Measurements from ENCODE around the gene DMXL1.

DMXL1 gene

GRCh38 chr5:119268387-119269060 is 197.6 kb downstream of the DMXL1 start:
- peak; percentile 18 to 96 (median 86) for DNase-seq

DNA sequence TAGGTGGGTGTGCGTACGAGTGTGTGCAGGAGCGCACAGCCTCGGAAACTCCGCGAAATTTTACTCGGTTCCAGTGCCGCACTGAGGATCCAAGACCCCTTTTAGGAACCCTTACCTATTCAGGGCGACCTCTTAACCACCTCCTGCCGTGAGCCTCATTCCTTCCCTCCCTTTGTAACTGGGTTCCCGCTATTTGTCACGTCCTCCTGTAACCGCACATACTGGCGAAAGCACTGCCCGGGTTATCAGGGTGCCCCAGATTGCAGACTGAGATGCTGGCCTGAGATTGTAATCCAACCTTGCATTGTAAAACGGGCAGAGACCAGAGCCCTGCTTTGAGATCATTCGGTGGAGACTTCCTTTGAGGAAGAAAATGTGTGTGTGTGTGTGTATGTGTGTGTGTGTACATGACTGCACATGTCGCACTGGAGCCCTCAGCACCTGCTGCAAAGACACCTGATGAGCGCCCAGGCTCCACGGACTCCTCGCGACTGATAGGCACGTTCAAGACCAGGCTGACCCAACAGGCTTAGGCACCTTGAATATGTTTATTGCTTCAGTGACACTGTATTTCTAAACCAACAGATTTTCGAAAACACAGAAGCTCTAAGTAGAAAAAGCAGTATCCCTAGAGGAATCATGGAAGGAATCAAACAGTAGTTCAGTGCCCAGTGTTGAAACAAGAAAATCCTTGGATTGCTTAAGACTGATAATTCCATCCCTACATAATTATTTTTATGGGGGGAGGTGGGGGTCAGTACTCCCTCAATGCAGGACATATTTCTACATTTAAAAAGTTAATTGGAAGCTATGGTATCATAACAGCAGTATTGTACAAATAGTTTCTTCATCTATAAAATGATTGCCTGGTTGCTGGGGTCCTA is 198.4 kb downstream of the DMXL1 start:
- DNase-seq = peak in 4 of 56 donors; percentile 3 to 19 (median 11)

GRCh38 chr5:119270121-119270565 is 199.3 kb downstream of the DMXL1 start:
- DNase-seq = no peak

DNA sequence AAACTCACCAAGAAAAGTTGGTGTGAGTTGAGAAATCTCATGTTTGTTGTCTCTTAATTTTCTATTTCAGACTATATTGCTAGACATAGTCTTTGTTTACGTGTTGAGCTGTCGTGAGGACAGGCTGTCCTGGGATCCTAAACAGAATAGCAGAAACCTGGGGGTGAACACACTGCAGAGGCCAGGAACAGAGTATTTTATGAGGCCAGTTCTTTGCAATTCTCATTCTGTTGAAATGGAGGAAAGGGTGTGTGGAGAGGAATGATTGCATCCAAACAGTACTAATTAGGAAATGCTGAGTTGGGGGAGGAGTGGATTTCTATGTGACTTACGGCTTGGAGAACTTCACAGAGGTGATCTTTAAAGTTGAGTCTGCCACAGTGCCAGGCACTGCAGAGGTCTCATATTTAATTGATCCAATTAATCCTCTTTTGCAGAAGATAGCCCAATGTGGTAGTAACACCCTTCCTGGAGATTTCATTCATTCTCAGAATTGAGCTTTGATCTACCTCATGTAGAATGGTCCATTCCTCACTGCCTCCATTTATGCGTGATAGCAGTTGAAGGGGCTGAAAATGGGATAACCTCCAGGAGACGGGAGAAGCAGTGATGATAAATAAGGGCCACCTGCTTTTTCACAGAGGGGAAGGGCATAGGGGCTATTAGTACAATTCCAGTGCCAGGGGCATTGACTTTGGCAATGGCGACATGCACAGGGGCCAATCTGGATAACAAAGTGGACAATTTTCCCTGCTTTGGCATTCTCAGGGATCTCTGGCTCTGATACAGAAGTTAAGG is 200.3 kb downstream of the DMXL1 start:
- DNase-seq = no peak

- no peak for DNase-seq
These were observed 201.2 kb downstream of the DMXL1 start for GRCh38 chr5:119271758-119272730.

DNA sequence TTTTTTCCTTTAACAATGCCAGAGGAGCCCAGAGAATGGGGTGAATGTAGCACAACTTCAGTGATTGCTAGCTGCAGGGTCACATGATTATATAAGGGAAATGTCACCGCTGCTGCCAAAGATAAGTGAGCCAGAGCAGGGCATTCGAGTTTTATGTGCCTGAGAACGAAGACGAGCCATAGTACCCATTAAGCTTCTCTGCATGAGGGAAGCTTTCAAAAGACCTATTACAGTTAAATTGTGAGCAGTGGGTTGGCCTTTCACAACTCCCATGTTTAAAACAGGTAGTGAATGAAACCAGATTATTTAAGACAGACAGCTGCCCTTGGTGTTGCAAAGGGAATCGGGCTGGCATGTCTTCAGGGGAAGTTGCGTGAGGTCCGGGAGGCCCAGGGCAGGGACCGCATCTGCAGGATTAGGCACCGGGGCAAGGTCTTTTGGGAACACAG is 202.5 kb downstream of the DMXL1 start:
- peak in 2 of 56 donors; percentile 0 to 1 for DNase-seq

DNA sequence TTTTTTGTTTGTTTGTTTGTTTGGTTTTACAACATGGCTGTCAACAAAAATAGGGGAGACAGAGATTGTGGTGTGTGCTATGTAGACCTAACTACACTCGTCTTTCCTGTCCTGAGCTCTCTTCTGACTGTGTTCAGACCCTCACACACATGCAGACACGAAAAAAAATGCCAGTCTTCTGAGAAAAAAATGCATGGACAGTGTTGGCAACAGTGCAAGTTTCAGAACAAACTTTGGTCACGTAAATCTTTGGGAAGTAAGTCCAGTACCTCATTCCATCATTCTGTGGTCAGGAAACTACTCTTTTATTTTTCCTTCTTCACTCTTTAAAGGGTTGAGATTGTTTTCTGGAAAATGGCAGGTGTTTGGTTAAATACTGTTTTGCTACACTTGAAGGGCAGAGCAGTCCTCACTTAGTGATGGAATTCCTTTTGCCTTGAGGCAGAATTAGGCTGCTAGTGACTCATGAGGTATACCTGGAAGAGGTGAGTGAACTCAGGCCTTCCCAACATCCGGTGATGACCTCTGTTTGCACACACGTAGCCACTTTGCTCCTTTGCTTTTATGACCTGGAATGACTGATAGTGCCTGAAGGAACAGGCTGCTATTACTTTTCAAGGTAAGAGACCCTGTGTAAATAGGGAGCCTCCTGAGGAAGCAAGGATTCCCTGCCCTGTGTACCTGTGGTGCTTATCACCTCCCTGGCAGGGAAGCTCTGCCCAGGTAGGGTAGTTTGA is 203.3 kb downstream of the DMXL1 start:
- no peak for DNase-seq

DNA sequence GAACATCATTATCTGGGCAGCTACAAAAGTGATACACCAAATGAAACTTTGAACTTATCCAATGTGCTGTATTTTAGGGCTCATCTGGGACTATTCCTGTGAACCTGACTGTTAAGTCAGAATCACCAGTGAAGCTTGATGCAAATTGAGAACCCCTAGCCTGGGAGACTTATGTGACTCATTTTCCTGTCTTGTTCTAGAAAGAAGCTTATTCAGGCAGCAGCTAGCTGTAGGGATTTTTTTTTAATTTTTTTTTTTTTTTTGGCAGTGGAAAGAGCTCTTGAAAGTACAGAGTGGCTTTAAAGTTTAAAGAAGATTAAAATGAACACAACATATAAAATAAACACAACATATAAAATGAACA is 203.9 kb downstream of the DMXL1 start:
- DNase-seq = no peak

GRCh38 chr5:119275146-119275545 is 204.3 kb downstream of the DMXL1 start:
- DNase-seq = no peak

DNA sequence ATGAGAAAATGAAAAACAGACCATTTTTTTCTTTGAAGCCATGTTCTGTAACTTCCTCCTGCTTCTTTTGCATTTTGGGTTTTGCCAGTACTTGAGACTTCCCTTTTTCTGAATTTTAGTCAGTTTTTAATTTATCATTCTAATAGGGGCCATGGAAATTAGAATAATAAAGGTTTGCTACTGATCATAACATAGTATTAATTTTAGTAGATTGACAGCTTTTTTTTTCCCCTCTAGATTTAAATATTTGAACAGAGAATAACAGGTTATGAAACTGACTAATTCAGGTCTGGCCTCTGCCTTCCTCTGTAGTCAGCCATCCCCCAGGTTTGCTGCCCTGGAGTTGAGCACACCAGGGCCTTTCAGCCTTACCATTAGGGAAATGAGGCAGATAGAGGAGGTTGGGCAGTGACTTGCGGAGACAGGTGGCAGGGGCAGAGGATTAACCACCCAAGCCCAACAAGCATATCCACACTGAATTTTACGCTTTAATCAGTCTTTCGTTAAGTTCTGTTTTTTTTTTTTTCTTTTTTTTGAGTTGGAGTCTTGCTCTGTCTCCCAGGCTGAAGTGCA is 204.8 kb downstream of the DMXL1 start:
- DNase-seq = no peak

DNA sequence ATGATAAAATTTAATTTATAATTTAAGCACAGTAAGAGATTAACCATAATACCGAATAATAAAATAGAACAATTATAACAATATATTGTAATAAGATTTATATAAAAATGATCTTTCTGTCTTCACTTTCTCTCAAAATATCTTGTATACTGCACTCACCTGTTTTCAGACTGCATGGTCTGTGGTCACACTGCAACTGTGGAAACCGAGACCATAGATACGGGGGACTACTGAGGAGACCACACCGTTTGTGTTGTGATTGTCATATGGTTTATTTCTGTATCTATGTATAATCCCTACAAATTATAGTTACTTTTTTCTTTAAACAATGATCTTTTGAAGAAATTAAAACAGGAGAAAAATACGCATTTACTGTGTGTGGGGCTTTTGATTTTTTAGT is 206.1 kb downstream of the DMXL1 start:
- DNase-seq = no peak

DNA sequence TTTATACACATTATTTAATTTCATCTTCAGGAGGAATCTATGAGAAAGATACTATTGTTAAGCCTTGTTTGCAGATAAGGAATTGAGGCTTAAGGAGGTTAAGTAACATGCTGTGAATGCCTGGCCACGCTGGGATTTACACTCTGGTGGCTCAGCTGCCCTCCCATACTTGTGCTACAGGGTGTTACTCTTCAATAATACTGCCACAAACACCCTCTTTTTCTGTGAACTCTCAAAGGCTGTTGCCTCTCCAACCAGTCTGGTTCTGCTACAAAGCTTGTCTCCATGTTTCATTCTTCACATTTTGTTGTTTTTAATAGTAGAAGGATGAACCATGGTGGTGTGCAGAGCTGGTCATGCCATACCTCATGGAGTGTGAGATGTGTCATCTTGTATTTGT is 208.2 kb downstream of the DMXL1 start:
- DNase-seq = no peak

- no peak for DNase-seq
These were observed 209.5 kb downstream of the DMXL1 start for GRCh38 chr5:119280380-119280779.

DNA sequence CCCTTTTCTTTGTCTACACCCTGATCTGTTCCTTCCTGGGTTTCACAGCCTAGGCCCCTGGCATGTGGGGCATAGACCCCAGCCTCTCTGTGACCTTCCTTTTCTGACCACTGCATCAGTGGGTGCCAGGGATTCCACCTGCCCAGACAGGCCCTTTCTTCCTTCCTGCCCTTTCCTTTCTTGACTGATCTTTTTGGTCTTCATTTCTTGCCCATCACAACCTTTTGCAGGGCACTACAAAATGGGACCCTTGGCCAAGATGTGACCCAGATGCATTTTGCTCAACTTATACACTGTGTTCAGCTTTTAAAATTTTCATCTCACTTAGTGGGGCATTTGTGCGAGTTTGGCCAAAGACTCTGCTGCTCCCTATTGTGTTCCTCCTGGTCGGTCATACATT is 211.7 kb downstream of the DMXL1 start:
- DNase-seq = no peak

GRCh38 chr5:119284031-119284430 is 213.1 kb downstream of the DMXL1 start:
- no peak for DNase-seq

GRCh38 chr5:119285070-119285916 is 214.4 kb downstream of the DMXL1 start:
- no peak for DNase-seq

DNA sequence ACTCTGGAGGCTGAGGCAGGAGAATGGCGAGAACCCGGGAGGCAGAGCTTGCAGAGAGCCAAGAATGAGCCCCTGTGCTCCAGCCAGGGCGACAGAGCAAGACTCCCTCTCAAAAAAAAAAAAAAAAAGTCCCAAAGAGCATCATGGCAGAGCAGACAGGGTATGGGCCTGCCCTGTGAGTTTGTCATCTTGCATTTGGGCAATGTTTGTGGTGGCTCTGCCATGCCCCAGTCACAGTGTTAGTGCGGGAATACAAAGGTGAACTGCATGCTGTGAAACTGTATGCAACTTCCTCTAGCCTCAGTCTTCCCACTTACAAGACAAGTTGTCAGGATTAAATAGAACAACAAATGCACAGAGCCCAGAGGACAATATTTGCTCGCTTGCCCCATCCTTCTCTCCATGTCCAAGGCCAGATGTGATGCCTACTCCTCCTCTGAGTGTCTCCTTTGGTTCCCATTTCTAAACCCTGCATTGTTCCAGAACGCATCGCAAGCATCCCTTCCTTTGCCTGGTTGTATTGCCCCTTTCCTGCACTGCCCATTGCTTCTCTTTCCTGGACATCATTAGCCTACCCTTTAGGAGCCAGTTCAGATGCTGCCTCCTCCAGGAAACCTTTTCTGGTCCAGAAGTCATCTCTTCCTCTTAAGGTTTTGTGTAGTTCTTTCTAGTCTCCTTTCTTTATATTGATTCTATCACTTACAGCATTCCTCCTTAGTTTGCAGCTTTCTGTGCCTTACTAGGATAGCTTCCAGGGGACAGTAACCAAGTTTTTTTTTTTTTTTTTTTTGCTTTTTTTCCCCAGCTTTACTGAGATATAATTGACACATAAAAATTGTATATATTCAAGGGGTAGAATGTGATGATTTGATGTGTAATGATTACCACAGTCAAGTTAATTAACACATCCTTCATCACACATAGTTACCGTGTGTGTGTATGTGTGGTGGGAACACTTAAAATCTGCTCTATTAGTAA is 215.9 kb downstream of the DMXL1 start:
- DNase-seq = no peak
